HG02884 (cell line): ENCODE results near the gene HEXD.
A peak's percentile ranks its signal among the peaks of the same experiment; 100 is the strongest.
"Not testable (repeated sequence)": the region's sequence is repeated elsewhere in the genome, so short reads cannot be mapped to it uniquely, and the experiment has no call there.

Source experiments
- ATAC-seq: cut with Tn5 transposase; IDR thresholded peaks from one replicate; pipeline ENCODE4 v1.9.1; 2021; ENCODE audit warnings: mild to moderate bottlenecking, moderate library complexity; ENCODE audit not compliant: unreplicated experiment

HEXD gene

GRCh38 chr17:82418001-82418986 lies at the start of gene HEXD, which contains the start of gene OGFOD3:
Gene HEXD, plus strand, starts transcription at chr17:82418347. Its CDS starts 1,453 bp downstream, at chr17:82419800.
Gene OGFOD3, minus strand, starts transcription at chr17:82418586. Its CDS starts 101 bp downstream, at chr17:82418485.
- ATAC-seq = peak; percentile 72

GRCh38 chr17:82369211-82369610 lies 48.9 kb upstream of the HEXD start:
- ATAC-seq = no peak

GRCh38 chr17:82370471-82371332 lies 47.4 kb upstream of the HEXD start:
- no peak for ATAC-seq

- ATAC-seq = no peak
Observed at GRCh38 chr17:82371333-82372248, 46.6 kb upstream of the HEXD start, which contains the start of gene UTS2R. Gene UTS2R, plus strand, starts transcription at chr17:82371765. Its CDS starts 2,560 bp downstream, at chr17:82374325.

- no peak for ATAC-seq
Observed at GRCh38 chr17:82372249-82373071, 45.7 kb upstream of the HEXD start.

GRCh38 chr17:82373072-82373452 lies 45.1 kb upstream of the HEXD start:
- ATAC-seq = not testable (repeated sequence)

- no peak for ATAC-seq
Observed at GRCh38 chr17:82373731-82374625, 44.2 kb upstream of the HEXD start.

GRCh38 chr17:82374626-82375331 lies 43.4 kb upstream of the HEXD start:
- no peak for ATAC-seq

- no peak for ATAC-seq
Observed at GRCh38 chr17:82375359-82376041, 42.6 kb upstream of the HEXD start.

- ATAC-seq = no peak
Observed at GRCh38 chr17:82376042-82376730, 42.0 kb upstream of the HEXD start.

- ATAC-seq = not testable (repeated sequence)
Observed at GRCh38 chr17:82377294-82377693, 40.9 kb upstream of the HEXD start.

- no peak for ATAC-seq
Observed at GRCh38 chr17:82377924-82378740, 40.0 kb upstream of the HEXD start.

- no peak for ATAC-seq
Observed at GRCh38 chr17:82378741-82379021, 39.5 kb upstream of the HEXD start.

GRCh38 chr17:82380860-82381702 lies 37.1 kb upstream of the HEXD start:
- no peak for ATAC-seq

GRCh38 chr17:82381703-82382009 lies 36.5 kb upstream of the HEXD start:
- not testable (repeated sequence) for ATAC-seq
